GM18507 (cell line): ENCODE results near the gene CSNK1D.
"Not testable (repeated sequence)": the region's sequence is repeated elsewhere in the genome, so short reads cannot be mapped to it uniquely, and the experiment has no call there.

ENCODE experiments used
- DNase-seq: peaks from one replicate; pipeline ENCODE4 v3.0.0; 2011; ENCODE audit warnings: low read depth; ENCODE audit not compliant: insufficient read length; ENCODE audit errors: extremely low spot score
- FAIRE-seq: peaks from 2 replicates; lab custom pipeline; 2011; peaks lifted over from hg19 to GRCh38; lab: Jason Lieb, UNC

Gene CSNK1D

DNA sequence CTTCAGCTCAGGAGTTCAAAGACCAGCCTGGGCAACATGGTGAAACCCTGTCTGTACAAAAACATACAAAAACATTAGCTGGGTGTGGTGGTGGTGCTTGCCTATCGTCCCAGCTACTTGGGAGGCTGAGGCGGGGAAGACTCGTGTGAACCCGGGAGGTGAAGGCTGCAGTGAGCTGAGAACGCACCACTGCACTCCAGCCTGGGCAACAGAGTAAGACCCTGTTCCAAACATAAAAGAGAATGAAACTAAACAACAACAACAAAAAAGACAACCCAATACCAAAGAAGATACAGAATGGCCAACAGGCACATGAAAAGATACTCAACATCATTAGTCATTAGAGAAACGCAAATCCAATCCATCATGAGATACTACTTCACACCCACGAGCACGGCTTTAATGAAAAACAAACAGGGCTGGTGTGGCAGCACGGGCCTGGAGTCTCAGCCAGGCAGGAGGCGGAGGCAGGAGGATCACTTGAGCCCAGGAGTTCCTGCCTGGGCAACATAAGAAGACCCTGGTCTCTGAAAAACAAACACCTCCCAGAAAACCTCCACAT lies 52.1 kb downstream of the CSNK1D start:
- FAIRE-seq (no peak), DNase-seq (no peak)

DNA sequence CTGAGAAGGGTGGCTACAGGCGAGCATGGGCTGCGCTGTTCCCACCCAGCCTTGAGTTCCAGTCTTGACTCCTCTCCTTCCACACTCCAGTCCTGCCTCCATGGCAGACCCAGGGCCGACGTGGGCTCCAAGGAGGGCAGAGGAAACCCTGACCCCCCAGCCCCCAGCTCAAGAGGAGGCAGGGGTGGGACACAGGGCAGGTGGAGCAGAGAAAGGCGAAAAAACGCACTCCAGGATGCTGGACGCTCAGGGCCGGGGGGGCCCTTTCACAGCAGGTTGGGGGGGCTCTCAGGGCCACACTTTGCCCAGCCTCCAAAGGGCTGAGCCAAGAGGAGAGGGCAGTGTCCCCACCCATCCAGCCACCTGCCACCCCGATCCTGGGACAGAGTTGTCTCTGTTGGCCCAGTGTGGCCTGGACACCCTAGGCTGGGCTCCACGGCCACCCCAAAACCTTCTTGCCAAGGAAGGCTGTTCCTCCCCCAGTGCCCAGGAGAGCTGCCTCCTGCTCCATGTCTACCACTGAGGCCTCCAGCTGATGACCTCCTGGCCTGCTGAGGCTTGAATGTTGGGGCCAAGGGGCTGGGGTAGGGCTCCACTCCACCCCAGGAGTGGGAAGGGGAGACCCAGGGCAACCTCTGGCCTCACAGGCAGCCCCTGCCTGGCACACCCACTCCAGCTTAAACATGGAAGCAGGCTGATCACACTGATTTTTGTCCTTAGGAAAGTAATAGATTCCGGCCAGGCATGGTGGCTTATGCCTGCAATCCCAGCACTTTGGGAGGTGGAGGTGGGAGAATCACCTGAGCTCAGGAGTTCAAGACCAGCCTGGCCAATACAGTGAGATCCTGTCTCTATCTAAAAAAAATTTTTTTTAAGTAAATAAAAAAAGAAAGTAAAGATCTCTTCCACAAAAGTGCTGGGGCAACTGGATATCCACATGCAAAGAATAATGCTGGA lies 53.5 kb downstream of the CSNK1D start:
- FAIRE-seq (no peak), DNase-seq (no peak)

DNA sequence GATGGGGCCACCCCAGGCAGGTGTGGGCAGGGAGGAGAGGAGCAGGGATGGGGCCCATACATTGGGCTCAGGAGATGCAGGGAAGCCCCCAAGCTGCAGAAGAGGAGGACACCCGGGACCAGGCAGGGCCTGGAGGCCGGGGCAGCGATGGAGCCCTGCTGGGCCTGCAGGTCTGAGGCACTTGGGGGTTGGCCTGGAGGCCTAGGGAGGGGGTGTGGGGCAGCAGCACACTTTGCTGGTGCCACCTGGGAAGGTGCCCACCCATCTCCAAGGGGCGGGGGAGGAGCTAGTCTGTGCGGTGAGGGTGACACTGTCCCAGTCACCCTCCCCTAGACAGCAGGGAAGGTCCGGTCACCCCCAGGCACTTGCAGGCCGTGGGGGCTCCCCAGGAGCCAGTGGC lies 54.4 kb downstream of the CSNK1D start:
- FAIRE-seq (no peak), DNase-seq (no peak)

DNA sequence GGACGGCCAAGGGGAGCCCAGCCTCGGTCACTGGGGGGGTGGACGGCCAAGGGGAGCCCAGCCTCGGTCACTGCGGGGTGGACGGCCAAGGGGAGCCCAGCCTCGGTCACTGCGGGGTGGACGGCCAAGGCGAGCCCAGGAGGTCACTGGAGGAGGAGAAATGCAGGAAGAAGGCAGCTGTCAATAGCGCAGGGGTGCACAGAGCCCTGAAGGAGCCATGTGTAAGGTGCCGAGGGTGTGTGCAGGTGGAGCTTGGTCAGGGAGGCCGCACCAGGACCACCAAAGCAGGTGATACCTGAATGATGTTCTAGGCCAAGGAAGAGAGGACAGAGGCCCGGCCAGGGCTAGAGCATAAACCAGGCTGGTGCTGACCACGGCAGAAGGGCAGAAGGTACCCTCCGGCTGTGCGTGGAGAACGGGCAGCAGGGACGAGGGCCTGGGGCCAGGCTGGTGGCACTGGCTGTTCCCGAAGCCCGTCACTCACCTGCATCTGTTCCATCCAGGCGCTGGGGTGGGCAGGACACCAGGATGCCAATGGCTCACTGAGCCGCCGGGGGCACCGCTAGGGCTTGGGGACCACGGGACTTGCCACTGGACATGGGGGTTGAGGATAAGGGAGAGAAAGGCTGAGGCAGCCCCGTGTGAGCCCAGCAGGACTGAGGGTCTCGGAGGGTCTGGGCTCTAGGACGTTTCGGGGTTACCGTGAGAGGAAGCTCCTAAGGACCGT lies 55.0 kb downstream of the CSNK1D start:
- DNase-seq (no peak), FAIRE-seq (no peak)

DNA sequence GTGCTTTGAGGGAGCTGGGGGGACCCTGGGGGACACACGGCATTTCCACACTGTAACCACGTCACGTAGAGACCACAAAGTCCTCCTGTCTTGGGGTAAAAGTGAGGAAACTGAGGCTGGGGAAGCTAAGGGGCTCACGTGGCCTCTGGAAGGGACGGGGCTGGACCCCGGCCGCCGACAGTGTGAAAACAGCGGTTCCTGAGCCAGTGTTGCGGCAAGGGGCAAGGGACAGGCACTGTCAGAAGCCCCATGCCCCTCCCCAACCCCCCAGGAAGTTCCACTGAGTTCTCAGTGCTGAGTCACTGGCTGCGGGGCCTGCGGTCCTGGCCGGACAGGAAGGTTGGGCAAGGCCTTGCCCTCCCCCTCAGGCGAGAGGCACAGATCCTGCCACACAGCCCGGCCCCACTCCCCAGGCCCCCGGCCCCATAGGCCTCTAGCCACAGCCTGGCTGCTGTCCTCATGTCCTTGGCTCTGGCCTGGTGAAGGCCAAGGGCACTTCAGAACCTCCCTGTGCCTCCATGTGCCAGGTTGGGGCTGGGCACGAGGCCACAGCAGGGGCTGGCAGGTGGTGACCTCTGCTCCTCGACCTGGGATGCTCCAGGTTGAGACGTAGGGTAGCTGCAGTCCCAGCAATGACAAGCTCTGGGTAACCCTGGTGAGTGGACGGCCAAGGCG lies 55.8 kb downstream of the CSNK1D start:
- DNase-seq (no peak), FAIRE-seq (no peak)

DNA sequence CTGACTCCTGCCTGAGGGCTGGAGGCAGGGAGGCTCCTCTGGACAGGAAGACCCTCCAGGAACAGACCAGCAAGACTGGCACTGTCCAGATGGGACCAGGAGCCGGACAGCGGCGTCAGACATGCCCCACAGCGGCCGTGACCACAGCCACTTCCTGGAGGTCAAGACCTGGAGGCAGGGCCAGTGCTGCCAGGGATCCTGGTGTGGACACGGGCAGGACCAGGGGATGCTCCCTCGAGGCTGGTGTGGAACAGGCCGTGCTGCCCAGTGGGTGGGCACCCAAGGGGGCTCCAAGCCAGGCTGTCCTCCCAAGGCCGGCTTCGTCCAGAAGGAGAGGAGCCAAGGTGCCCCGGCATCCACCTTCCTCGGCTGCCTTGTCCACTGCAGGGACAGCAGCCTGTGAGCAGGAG lies 56.4 kb downstream of the CSNK1D start:
- FAIRE-seq (no peak), DNase-seq (no peak)

DNA sequence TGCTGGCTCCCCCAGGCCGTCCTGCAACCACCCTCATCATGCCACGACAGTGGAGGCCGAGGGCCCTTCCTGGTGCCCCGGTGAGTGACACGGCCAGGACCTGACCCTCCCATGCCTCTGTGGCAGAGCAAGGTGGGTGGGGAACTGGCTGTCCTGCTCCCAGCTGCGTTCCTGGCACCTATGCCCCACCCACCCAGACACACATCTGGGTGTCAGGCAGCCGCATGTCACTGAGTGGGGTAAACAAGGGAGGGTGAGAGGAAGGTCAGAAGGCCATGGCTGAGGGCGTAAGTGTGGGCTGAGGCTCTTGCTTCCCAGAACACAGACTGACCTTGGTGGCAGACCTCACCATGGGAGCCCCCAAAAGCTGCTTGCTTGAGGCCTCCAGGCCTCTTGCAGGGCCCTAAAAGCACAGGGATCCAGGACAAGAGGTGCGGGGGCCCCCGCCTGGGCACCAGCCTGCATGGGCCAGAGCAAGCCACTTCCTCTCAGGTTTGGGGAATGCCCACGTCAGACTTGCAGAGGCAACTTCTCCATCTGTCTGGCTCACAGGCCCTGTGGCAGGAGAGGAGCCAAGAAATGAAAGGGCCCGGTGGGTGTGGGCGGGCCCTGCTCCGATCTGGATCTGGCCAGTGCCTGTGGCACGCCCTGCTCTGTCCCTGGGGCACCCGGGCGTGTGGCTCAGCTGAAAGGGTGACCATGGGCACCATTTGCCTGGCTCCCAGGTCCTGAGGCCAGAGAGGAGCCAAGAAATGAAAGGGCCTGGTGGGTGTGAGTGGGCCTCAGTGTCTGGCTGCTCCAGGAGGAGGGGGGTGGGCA lies 57.0 kb downstream of the CSNK1D start:
- peak; percentile 82 for FAIRE-seq
- DNase-seq = no peak

DNA sequence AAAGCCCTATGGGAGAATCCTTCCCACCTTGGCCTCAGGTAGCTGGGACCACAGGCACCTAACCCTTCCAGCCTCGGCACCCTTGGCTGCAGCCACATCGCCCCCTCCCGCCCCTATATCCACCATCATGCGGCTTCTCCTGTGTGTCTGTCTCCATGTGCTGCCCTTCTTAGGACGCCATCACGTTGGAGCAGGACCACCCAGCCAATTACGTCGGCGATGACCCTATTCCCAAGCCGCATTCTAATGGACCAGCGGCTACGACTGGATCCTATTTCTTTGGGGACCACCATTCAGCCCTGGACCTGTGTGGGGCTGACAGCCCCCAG lies 57.6 kb downstream of the CSNK1D start:
- no peak for FAIRE-seq
- no peak for DNase-seq

DNA sequence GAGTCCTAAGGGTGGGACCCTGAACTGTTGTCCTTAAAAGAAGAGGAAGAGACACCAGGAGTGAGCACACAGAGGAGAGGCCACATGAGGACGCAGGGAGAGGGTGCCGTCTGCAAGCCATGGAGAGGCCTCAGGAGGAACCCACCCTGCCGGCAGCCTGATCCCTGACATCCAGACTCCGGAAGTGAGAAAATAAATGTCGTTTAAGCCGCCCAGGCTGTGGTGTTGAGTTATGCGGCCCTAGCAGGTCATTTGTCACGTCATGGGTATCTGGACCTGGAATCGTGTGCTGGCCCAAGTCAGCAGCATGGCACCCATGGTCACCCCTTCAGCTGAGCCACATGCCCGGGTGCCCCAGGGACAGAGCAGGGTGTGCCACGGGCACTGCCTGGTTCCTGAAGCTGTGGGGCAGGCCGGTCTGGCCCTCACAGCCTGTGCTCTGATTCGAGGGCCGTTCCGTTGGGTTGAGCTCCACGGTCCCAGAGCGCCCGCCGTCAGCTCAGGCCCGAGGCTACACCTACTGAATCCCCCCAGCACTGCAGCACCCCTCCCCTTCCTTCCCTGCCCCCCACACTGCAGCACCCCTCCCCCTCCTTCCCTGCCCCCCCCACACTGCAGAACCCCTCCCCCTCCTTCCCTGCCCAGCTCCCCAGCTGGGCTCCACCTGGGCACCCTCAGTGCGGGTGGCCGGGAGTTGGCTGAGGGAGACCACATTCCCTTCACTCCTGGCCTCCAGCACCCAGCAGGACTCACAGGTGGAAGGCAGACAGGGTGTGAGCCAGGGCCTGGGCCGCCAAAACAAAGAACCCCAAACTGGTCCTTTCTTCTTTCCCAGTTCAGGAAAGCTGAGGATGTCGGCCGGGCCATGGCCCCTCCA lies 58.2 kb downstream of the CSNK1D start:
- FAIRE-seq = no peak
- DNase-seq = no peak

DNA sequence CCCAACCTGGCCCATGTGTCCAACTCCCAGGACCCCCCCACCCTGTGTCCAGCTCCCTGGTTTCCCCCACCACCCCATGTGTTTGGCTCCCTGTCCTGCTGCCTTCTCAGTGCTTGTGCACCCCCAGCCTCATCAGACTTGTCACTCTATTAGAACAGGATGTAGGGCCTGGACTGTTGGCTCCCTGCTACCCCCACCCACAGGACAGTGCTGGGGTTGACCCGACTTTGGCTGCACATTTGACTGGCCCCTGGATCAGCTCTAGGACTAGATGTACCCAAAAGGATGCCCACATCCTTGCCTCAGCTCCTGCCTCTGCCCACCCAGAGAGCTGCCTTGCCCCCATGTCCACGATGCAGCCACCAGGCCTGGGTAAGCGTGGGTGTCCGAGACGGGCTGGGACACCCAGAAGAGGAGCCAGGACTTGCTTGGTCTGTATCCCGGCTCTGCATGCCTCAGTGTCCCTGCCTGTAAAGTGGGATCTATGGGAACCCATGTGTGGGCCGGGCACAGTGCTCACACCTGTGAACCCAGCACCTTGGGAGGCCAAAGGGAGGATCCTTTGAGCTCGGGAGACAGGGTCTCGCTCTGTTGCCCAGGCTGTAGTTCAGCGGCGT lies 59.4 kb downstream of the CSNK1D start:
- no peak for FAIRE-seq
- DNase-seq = no peak

DNA sequence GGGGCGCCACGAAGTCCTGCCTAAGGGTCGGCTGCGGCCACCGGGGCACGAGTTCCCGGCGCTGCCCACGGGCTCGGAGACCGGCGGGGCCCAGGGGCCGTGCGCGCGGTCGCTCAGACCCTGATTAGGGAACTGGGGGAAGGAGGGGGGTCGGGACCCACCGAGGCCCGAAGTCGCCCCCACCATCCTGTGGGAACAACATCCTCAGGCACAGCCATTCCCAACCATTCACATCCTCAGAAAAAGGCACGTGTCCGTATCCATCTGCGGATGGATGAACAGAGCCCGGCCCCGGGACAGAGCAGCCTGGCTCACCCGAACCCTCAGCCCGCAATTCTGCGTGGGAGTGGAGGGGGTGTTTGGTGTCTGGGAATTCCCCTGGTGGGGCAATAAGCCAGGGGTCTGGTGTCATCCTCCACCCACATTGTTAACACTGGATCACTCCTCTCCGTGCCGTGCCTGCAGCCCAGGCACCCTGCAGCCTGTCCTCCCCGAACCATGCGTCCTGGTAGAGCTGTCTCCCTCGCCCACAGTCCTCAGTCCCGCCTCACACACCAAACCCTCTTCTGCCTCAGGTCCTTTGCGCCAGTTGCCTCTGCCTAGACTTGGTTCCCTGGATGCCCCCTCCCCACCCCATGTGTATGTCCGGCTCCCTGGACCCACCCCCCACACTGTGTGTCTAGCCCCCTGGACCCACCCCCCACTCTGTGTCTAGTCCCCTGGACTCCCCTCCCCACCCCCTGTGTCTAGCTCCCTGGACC lies 60.1 kb downstream of the CSNK1D start:
- FAIRE-seq (peak; percentile 58), DNase-seq (no peak)

DNA sequence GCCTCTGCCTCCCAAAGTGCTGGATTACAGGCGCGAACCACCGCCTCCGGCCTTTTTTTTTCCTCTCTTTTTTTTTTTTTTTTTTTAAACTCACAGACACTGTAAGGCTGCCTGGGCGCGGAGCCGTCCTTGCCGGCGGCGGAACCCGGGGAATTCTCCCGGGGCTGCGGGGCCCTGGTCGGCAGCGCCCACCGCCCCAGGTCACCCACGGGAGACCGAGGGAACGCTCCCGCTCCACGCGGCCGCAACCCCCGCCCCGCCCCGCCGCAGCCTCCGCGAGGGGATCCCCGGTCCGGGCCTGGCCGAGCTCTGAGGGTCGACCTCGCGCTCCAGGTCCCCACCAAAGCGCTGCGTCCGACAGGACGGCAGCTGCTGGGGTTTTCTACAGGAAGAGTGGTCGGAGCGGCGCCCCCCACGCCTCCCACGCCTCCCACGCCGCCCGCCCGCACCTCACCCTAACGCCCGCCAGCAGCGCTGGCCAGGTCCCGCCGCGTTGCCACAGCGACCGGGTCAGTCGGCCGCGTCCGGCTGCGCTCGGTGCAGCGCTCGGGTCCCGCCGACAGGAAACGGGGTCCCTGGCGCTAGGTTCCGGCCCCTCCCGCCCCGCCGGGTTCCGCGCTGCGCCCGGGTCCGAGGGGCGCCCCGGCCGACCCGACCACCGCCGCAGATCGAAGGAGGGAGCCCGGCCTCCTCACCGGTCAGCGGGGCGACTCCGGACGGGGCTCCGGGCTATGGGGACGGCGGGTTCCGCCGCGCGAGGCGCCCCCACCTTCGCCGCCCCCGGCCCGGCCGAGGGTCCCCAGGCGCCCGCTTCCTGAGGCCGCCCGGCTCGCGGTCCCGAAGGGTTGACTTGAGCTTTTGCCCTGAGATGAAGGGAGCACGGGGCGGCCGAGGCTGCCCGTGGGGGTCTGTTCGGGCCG lies 60.9 kb downstream of the CSNK1D start, which contains the start of gene CCDC57:
Gene CCDC57 (minus strand): TSS at position 512 of the 920 bp plus-strand sequence. CDS start 10,898 bp downstream, outside the sequence.
- DNase-seq = peak; percentile 88
- FAIRE-seq = peak; percentile 71

DNA sequence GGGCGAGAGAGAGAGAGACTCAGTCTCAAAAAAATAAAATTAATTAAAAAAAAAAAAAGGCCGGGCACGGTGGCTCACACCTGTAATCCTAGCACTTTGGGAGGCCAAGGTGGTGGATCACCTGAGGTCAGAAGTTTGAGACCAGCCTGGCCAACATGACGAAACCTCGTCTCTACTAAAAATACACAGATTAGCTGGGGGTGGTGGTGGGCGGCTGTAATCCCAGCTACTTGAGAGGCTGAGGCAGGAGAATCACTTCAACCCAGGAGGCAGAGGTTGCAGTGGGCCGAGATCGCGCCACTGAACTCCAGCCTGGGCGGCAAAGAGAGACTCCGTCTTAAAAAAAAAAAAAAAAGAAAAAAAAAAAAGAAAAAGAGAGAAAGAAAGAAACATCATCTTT lies 62.8 kb downstream of the CSNK1D start:
- not testable (repeated sequence) for DNase-seq, FAIRE-seq

DNA sequence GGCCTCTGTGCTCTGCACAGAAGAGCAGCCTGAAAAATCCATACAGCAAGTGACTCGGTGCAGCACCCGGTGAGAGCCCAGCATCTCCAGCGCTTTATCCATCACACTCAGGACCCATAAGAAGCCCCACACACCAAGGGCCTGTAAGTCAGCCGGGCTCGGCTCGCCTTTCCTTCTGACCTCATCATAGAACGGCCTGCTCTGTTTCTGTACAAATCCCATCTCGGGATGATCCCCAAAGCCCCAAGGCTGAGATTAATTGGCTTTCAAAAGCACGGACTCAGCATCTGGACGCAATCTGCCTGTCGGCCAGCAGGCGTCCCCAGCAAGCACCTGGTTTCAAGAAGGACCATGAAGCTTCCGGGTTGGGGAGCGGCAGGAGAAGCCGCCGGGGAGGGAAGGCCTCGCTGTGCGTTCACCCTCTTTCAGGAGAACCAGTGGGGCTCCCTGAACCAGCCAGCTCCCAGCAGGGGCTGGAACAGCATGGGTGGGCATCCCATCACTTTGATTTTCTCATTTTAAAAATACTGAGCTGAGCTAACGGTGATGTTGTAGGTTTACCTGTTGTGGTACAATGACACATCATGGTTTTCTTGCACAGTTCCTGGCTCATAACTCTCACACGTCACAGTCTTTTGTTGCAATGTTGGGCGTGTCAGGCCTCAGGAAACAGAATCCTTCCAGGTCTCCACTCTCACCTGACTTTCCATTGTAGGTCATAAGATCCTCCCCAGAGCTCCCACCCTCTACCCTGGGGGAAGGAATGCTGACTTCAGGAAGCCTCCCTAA lies 67.6 kb downstream of the CSNK1D start:
- FAIRE-seq (peak; percentile 86), DNase-seq (no peak)
